ENCODE results near the gene FUOM. TPM values are rescaled to one million over a fixed set of nuclear protein-coding genes. Genes with fewer than 3 reads are reported as not detected.

Gene FUOM
- total RNA-seq, 1 experiment from 2014 or later: 41.8 TPM

DNA sequence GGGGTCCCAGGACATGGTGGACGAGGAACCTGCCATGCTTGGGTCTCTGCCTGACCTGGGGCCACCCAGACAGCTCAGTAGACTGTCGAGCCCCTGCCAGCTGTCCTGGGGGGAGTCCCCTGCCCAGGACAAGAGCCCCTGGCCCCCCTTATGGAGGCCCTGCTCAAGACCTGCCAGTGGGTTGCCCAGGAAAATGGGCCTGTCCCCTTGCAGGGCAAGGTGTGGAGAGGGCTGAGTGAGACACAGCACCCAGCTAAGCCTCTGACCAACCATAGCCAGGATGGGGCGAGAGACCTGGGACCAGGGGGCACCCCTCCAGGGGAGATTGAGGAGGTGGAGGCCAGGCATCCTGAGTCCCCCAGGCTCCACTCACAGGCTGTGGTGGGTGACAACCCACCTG is 1.8 kb downstream of the FUOM start:
- H4K91ac ChIP-seq (ENCODE audit: insufficient read length, low read depth, low read length): no peak overlapping the region
- H4K5ac ChIP-seq (ENCODE audit: insufficient read length, low read depth, low read length): no peak overlapping the region
- no peaks in the 10 kb centered on the region for H3K9me3 ChIP-seq (ENCODE audit: control insufficient read depth, low read depth, low read length)
- Mint-ChIP-seq H3K27me3 (ENCODE audit: low read depth) (peaks cover 24% of the 10 kb centered on the region), H3K36me3 (ENCODE audit: insufficient read depth in 1 of 3, low read depth in 3 of 3) (peaks cover 0 to 3% (median 3%) of the 10 kb centered on the region in 3 experiments; a peak in 1 of 7 replicates), H3K9me3 (no peaks in the 10 kb centered on the region), H3K27ac (no peak overlapping the region), H3K4me1 (peaks cover 2 to 3% of the 10 kb centered on the region in 2 experiments; a peak in 1 of 4 replicates), H3K4me3 (peak overlapping the region; percentile 50 to 68)
- no peaks in the 10 kb centered on the region for H3K23me2 ChIP-seq (ENCODE audit: insufficient read length, low read depth, low read length, poor library complexity, severe bottlenecking)
- H3K18ac ChIP-seq (ENCODE audit: insufficient read length, low read depth, low read length): no peak overlapping the region
- no peak overlapping the region for H3K14ac ChIP-seq (ENCODE audit: insufficient read depth, low read length)
- no peak overlapping the region for H3K23ac ChIP-seq (ENCODE audit: insufficient read length, low read depth, low read length)
- no peaks in the 10 kb centered on the region for H3K4me1 ChIP-seq (ENCODE audit: insufficient read depth, low read length)
- H3K79me2 ChIP-seq (ENCODE audit: insufficient read depth, low read length): no peaks in the 10 kb centered on the region
- H3K4me2 ChIP-seq (ENCODE audit: insufficient read depth, insufficient read length, low read length): no peak overlapping the region
- H4K20me1 ChIP-seq (ENCODE audit: control insufficient read depth, insufficient read depth, insufficient read length): no peaks in the 10 kb centered on the region
- WGBS (ENCODE audit: extremely low coverage, insufficient read length, low lambda C conversion rate): no CpG with 5 or more reads among the region's 3 CpGs
- H3K27ac ChIP-seq (ENCODE audit: insufficient read length, low read depth, low read length): no peak overlapping the region
- no peak overlapping the region for H2BK12ac ChIP-seq (ENCODE audit: insufficient read length, low read depth, low read length)
- H3K56ac ChIP-seq (ENCODE audit: insufficient read length, low read depth, low read length): no peak overlapping the region
- H2BK15ac ChIP-seq (ENCODE audit: low read depth, low read length): no peak overlapping the region
- H3K79me1 ChIP-seq (ENCODE audit: insufficient read depth, low read depth, low read length, poor library complexity, severe bottlenecking): no peaks in the 10 kb centered on the region
- no peak overlapping the region for H3T11ph ChIP-seq (ENCODE audit: low read length)
- no peak overlapping the region for H2AK5ac ChIP-seq (ENCODE audit: insufficient read length, low read length)
- H2BK120ac ChIP-seq (ENCODE audit: low read depth, low read length, poor library complexity, severe bottlenecking): no peak overlapping the region
- no peak overlapping the region for H2BK20ac ChIP-seq (ENCODE audit: low read depth, low read length, poor library complexity, severe bottlenecking)
- no peak overlapping the region for H4K8ac ChIP-seq (replicated peaks; ENCODE audit: insufficient read length, low read depth, low read length)
- TF ChIP-seq CTCF (conservative IDR thresholded peaks at IDR 0.05): no peak
- H3K9ac ChIP-seq (ENCODE audit: extremely low read depth, insufficient read length, low read length): no peak overlapping the region
- H3K4ac ChIP-seq (ENCODE audit: low read depth, low read length): no peak overlapping the region
- H2AFZ ChIP-seq (ENCODE audit: low read length): no peak overlapping the region
- no peak for DNase-seq
- no peak overlapping the region for H2BK5ac ChIP-seq (ENCODE audit: insufficient read length, low read length)
- no peaks in the 10 kb centered on the region; the same call in 1 of the 2 replicates for H3K27me3 ChIP-seq (ENCODE audit: insufficient read depth, low read length)
